GM23338 (cell line): ENCODE measurements around the gene CABLES2. TPM values are rescaled to one million over a fixed set of nuclear protein-coding genes. Genes with fewer than 3 reads are reported as not detected.

ENCODE experiments used
- ATAC-seq: fragments of 200-7000 bp; cut with Tn5 transposase; 3 replicates; pipeline ENCODE4 v1.9.1; 2020
- DNase-seq: peaks from one replicate; pipeline ENCODE4 v3.0.0-alpha.2; 2015; ENCODE audit warnings: low spot score
- H2AFZ ChIP-seq: fragments of 200-600 bp; sonication (generic); 2 replicates; pipeline ENCODE4 v1.8.0; 2016; ENCODE audit warnings: antibody characterized with exemption, mild to moderate bottlenecking, moderate library complexity
- H3F3A ChIP-seq: fragments of 200-600 bp; sonication (generic); replicated peaks from 2 replicates; pipeline ENCODE4 v1.8.0; 2017; ENCODE audit warnings: antibody characterized with exemption, mixed run types, low read depth
- H3K27ac ChIP-seq: fragments of 200-600 bp; sonication (generic); 2 replicates; pipeline ENCODE4 v1.6.1; 2016; ENCODE audit warnings: low read depth
- H3K27me3 ChIP-seq: fragments of 200-600 bp; sonication (generic); 2 replicates; pipeline ENCODE4 v1.8.0; 2016; ENCODE audit warnings: mild to moderate bottlenecking, mixed run types, moderate library complexity; ENCODE audit not compliant: insufficient read depth
- H3K36me3 ChIP-seq: fragments of 200-600 bp; sonication (generic); 2 replicates; pipeline ENCODE4 v1.8.0; 2016; ENCODE audit warnings: mild to moderate bottlenecking; ENCODE audit not compliant: insufficient read depth
- H3K4me1 ChIP-seq: fragments of 200-600 bp; sonication (generic); 2 replicates; pipeline ENCODE4 v1.8.0; 2016; ENCODE audit warnings: mild to moderate bottlenecking, moderate library complexity; ENCODE audit not compliant: insufficient read depth
- H3K4me2 ChIP-seq: fragments of 200-600 bp; sonication (generic); 2 replicates; pipeline ENCODE4 v1.7.1; 2017; ENCODE audit warnings: mixed run types
- H3K4me3 ChIP-seq: fragments of 200-600 bp; sonication (generic); 2 replicates; pipeline ENCODE4 v1.6.1; 2016; ENCODE audit warnings: mixed run types
- H3K79me2 ChIP-seq: fragments of 200-600 bp; sonication (generic); replicated peaks from 2 replicates; pipeline ENCODE4 v1.8.0; 2017; ENCODE audit warnings: mild to moderate bottlenecking; ENCODE audit not compliant: insufficient read depth
- H3K9me2 ChIP-seq: fragments of 200-600 bp; sonication (generic); 2 replicates; pipeline ENCODE4 v1.8.0; 2017; ENCODE audit not compliant: insufficient read depth
- H4K20me1 ChIP-seq: fragments of 200-600 bp; sonication (generic); replicated peaks from 2 replicates; pipeline ENCODE4 v1.8.0; 2017; ENCODE audit warnings: mild to moderate bottlenecking; ENCODE audit not compliant: insufficient read depth
- H3K27ac Mint-ChIP-seq: 2 replicates; pipeline ENCODE4 v1.8.0; 2020; ENCODE audit warnings: inconsistent platforms, mild to moderate bottlenecking, moderate library complexity, mixed read lengths
- H3K27me3 Mint-ChIP-seq: 3 replicates; pipeline ENCODE4 v1.8.0; 2022; ENCODE audit warnings: low read depth, mild to moderate bottlenecking, moderate library complexity, mixed read lengths, inconsistent platforms; ENCODE audit not compliant: insufficient read depth, poor library complexity
- H3K36me3 Mint-ChIP-seq: 3 replicates; pipeline ENCODE4 v1.8.0; 2021; ENCODE audit warnings: low read depth, mild to moderate bottlenecking, inconsistent platforms, moderate library complexity, mixed read lengths
- H3K4me1 Mint-ChIP-seq: 3 replicates; pipeline ENCODE4 v1.8.0; 2020; ENCODE audit warnings: mild to moderate bottlenecking, inconsistent platforms, mixed read lengths
- H3K4me3 Mint-ChIP-seq: 3 replicates; pipeline ENCODE4 v1.8.0; 2021; ENCODE audit warnings: moderate library complexity, mild to moderate bottlenecking, inconsistent platforms, mixed read lengths
- H3K9me3 Mint-ChIP-seq: 3 replicates; pipeline ENCODE4 v1.8.0; 2020; ENCODE audit warnings: moderate library complexity, mild to moderate bottlenecking, inconsistent platforms, mixed read lengths
- CREB1 ChIP-seq: fragments of 250-450 bp; sonication (Bioruptor Pico); IDR thresholded peaks from 2 replicates; pipeline ENCODE4 v1.5.0; 2020; ENCODE audit warnings: low read depth, mild to moderate bottlenecking, moderate library complexity
- EZH2 ChIP-seq: fragments of 200-600 bp; sonication (generic); IDR thresholded peaks from one replicate; pipeline ENCODE4 v1.8.0; 2017; ENCODE audit warnings: antibody characterized with exemption, mild to moderate bottlenecking, low read depth; ENCODE audit not compliant: unreplicated experiment
- EZH2phosphoT487 ChIP-seq: fragments of 200-600 bp; sonication (generic); IDR thresholded peaks from one replicate; pipeline ENCODE4 v1.8.1; 2018; ENCODE audit warnings: antibody characterized with exemption; ENCODE audit not compliant: unreplicated experiment
- JUNB ChIP-seq: IDR thresholded peaks from one replicate; pipeline ENCODE4 v1.6.1; 2016; ENCODE audit warnings: antibody characterized with exemption; ENCODE audit not compliant: unreplicated experiment
- NANOG ChIP-seq: IDR thresholded peaks from 2 replicates; pipeline ENCODE4 v1.6.1; 2016; ENCODE audit warnings: antibody characterized with exemption, borderline replicate concordance
- POLR2AphosphoS5 ChIP-seq: IDR thresholded peaks from 2 replicates; pipeline ENCODE4 v1.6.1; 2016; ENCODE audit warnings: antibody characterized with exemption, low read depth
- STAT1 ChIP-seq: IDR thresholded peaks from one replicate; pipeline ENCODE4 v1.6.1; 2016; ENCODE audit warnings: antibody characterized with exemption; ENCODE audit not compliant: unreplicated experiment
- ZNF114 ChIP-seq: fragments of 250-450 bp; sonication (Bioruptor Pico); IDR thresholded peaks from 2 replicates; pipeline ENCODE4 v1.5.0; 2020; ENCODE audit warnings: mild to moderate bottlenecking, moderate library complexity
- ZNF331 ChIP-seq: fragments of 250-450 bp; sonication (Bioruptor Pico); IDR thresholded peaks from 2 replicates; pipeline ENCODE4 v1.5.0; 2020; ENCODE audit warnings: low read depth, mild to moderate bottlenecking, moderate library complexity
- polyA plus RNA-seq: library from polyadenylated mRNA; unstranded; fragments of >200 nt; fragmentation: Nextera tagmentation; extraction: Ambion mirVana; gene quantifications from 2 replicates; pipeline ENCODE4 v1.2.1, GENCODE V29; 2016
- total RNA-seq: library from RNA; depleted of rRNA; stranded (reverse); fragments of >200 nt; shearing (Covaris generic); gene quantifications from 2 replicates; pipeline ENCODE4 v1.2.3, GENCODE V29; 2014
- TF ChIP-seq, protein P1 (sequence below): fragments of 250-450 bp; sonication (Bioruptor Pico); IDR thresholded peaks from 2 replicates; pipeline ENCODE4 v1.5.0; 2020; ENCODE audit warnings: mild to moderate bottlenecking, moderate library complexity
- TF ChIP-seq, protein P2 (sequence below): IDR thresholded peaks from 2 replicates; pipeline ENCODE4 v1.6.1; 2016; ENCODE audit warnings: antibody characterized with exemption
- TF ChIP-seq, protein P3 (sequence below), 2 experiments: fragments of 200-600 bp in 1 of 2; sonication (generic) in 1 of 2; conservative IDR thresholded peaks; 2 replicates each; pipeline versions ENCODE4 v1.5.1 to v1.6.1; 2016 to 2017; ENCODE audit warnings: antibody characterized with exemption in 2 of 2, low read depth in 2 of 2, mild to moderate bottlenecking in 2 of 2, moderate library complexity in 1 of 2
- TF ChIP-seq, protein P4 (sequence below): IDR thresholded peaks from one replicate; pipeline ENCODE4 v1.6.1; 2018; ENCODE audit warnings: antibody characterized with exemption; ENCODE audit not compliant: unreplicated experiment

Gene CABLES2
- total and polyA plus RNA-seq, 2 experiments from 2014 or later = 4.3 to 12.7 TPM

DNA sequence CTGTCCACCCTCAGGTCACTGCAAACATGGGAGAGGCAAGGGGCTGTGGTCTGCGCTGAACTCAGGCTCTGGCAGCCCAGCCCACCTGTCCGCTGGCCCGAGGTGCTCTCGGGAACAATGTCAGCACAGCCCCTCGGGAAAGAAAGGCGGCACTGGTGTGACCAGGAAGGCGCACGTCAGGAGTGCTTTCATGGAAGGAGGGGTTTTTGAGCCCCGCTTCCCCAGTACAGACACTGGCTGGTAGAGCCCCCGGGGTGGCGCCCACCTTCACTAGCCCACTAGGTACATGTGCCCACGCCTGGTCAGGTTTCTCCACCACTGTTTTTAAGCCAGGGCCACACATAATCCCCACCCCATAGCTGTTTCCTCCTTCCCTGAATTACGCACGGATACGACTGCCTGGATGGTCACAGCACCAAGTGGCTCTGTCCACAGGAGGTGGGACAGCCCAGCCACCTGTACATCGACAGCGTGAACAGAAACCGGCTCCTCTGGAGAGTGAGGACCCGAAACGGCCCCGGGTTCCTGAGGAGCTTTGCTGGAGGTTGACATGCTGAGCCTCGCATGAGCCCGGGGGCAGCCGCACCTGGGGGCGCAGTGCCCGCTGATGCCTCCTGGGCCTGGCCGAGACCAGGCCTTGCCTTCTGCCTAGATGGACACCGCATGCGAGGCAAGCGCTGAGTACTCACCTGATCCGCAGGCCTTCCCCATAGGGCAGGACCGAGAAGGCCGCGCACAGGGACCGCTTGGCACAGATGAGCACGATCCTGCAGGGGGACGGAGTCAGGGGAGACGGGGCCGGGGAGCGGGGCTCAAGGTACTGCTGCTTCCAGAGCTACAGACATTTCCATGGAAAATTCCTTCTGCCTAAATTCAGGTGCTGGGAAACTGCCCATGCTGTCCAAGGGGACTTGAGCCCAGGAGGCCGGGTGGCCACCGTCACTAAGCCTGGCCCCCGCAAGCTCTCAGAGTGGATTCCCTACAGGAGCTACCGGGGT is 12.5 kb downstream of the CABLES2 start:
- Histone ChIP-seq H3K27me3 (no peaks in the 10 kb centered on the region), H4K20me1 (no peaks in the 10 kb centered on the region), H3K4me2 (no peak overlapping the region), H3K27ac (no peak overlapping the region), H3K9me2 (no peaks in the 10 kb centered on the region), H3K36me3 (no peaks in the 10 kb centered on the region), H3K79me2 (no peaks in the 10 kb centered on the region), H3K4me1 (no peaks in the 10 kb centered on the region), H3K4me3 (no peak overlapping the region), H3F3A (peaks cover 13% of the 10 kb centered on the region), H2AFZ (no peak overlapping the region)
- 0 out of 3 replicates have a peak, but pooled peaks cover 4% of the 10 kb centered on the region for H3K4me1 Mint-ChIP-seq
- TF ChIP-seq, protein P1, sequence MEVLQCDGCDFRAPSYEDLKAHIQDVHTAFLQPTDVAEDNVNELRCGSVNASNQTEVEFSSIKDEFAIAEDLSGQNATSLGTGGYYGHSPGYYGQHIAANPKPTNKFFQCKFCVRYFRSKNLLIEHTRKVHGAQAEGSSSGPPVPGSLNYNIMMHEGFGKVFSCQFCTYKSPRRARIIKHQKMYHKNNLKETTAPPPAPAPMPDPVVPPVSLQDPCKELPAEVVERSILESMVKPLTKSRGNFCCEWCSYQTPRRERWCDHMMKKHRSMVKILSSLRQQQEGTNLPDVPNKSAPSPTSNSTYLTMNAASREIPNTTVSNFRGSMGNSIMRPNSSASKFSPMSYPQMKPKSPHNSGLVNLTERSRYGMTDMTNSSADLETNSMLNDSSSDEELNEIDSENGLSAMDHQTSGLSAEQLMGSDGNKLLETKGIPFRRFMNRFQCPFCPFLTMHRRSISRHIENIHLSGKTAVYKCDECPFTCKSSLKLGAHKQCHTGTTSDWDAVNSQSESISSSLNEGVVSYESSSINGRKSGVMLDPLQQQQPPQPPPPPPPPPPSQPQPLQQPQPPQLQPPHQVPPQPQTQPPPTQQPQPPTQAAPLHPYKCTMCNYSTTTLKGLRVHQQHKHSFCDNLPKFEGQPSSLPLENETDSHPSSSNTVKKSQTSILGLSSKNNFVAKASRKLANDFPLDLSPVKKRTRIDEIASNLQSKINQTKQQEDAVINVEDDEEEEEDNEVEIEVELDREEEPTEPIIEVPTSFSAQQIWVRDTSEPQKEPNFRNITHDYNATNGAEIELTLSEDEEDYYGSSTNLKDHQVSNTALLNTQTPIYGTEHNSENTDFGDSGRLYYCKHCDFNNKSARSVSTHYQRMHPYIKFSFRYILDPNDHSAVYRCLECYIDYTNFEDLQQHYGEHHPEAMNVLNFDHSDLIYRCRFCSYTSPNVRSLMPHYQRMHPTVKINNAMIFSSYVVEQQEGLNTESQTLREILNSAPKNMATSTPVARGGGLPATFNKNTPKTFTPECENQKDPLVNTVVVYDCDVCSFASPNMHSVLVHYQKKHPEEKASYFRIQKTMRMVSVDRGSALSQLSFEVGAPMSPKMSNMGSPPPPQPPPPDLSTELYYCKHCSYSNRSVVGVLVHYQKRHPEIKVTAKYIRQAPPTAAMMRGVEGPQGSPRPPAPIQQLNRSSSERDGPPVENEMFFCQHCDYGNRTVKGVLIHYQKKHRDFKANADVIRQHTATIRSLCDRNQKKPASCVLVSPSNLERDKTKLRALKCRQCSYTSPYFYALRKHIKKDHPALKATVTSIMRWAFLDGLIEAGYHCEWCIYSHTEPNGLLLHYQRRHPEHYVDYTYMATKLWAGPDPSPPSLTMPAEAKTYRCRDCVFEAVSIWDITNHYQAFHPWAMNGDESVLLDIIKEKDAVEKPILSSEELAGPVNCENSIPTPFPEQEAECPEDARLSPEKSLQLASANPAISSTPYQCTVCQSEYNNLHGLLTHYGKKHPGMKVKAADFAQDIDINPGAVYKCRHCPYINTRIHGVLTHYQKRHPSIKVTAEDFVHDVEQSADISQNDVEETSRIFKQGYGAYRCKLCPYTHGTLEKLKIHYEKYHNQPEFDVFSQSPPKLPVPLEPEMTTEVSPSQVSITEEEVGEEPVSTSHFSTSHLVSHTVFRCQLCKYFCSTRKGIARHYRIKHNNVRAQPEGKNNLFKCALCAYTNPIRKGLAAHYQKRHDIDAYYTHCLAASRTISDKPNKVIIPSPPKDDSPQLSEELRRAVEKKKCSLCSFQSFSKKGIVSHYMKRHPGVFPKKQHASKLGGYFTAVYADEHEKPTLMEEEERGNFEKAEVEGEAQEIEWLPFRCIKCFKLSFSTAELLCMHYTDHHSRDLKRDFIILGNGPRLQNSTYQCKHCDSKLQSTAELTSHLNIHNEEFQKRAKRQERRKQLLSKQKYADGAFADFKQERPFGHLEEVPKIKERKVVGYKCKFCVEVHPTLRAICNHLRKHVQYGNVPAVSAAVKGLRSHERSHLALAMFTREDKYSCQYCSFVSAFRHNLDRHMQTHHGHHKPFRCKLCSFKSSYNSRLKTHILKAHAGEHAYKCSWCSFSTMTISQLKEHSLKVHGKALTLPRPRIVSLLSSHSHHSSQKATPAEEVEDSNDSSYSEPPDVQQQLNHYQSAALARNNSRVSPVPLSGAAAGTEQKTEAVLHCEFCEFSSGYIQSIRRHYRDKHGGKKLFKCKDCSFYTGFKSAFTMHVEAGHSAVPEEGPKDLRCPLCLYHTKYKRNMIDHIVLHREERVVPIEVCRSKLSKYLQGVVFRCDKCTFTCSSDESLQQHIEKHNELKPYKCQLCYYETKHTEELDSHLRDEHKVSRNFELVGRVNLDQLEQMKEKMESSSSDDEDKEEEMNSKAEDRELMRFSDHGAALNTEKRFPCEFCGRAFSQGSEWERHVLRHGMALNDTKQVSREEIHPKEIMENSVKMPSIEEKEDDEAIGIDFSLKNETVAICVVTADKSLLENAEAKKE (CRISPR knock-in tag) = no peak
- TF ChIP-seq EZH2 (no peak), ZNF114 (CRISPR knock-in tag) (no peak), ZNF331 (CRISPR knock-in tag) (no peak), POLR2AphosphoS5 (no peak), NANOG (no peak), EZH2phosphoT487 (no peak), JUNB (no peak), STAT1 (no peak), CREB1 (CRISPR knock-in tag) (no peak)
- TF ChIP-seq, protein P2, sequence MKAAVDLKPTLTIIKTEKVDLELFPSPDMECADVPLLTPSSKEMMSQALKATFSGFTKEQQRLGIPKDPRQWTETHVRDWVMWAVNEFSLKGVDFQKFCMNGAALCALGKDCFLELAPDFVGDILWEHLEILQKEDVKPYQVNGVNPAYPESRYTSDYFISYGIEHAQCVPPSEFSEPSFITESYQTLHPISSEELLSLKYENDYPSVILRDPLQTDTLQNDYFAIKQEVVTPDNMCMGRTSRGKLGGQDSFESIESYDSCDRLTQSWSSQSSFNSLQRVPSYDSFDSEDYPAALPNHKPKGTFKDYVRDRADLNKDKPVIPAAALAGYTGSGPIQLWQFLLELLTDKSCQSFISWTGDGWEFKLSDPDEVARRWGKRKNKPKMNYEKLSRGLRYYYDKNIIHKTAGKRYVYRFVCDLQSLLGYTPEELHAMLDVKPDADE = no peak
- TF ChIP-seq, protein P3, sequence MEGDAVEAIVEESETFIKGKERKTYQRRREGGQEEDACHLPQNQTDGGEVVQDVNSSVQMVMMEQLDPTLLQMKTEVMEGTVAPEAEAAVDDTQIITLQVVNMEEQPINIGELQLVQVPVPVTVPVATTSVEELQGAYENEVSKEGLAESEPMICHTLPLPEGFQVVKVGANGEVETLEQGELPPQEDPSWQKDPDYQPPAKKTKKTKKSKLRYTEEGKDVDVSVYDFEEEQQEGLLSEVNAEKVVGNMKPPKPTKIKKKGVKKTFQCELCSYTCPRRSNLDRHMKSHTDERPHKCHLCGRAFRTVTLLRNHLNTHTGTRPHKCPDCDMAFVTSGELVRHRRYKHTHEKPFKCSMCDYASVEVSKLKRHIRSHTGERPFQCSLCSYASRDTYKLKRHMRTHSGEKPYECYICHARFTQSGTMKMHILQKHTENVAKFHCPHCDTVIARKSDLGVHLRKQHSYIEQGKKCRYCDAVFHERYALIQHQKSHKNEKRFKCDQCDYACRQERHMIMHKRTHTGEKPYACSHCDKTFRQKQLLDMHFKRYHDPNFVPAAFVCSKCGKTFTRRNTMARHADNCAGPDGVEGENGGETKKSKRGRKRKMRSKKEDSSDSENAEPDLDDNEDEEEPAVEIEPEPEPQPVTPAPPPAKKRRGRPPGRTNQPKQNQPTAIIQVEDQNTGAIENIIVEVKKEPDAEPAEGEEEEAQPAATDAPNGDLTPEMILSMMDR (conservative IDR thresholded peaks at IDR 0.05; ENCODE audit: low read depth in 2 of 2) = no peak
- TF ChIP-seq, protein P4, sequence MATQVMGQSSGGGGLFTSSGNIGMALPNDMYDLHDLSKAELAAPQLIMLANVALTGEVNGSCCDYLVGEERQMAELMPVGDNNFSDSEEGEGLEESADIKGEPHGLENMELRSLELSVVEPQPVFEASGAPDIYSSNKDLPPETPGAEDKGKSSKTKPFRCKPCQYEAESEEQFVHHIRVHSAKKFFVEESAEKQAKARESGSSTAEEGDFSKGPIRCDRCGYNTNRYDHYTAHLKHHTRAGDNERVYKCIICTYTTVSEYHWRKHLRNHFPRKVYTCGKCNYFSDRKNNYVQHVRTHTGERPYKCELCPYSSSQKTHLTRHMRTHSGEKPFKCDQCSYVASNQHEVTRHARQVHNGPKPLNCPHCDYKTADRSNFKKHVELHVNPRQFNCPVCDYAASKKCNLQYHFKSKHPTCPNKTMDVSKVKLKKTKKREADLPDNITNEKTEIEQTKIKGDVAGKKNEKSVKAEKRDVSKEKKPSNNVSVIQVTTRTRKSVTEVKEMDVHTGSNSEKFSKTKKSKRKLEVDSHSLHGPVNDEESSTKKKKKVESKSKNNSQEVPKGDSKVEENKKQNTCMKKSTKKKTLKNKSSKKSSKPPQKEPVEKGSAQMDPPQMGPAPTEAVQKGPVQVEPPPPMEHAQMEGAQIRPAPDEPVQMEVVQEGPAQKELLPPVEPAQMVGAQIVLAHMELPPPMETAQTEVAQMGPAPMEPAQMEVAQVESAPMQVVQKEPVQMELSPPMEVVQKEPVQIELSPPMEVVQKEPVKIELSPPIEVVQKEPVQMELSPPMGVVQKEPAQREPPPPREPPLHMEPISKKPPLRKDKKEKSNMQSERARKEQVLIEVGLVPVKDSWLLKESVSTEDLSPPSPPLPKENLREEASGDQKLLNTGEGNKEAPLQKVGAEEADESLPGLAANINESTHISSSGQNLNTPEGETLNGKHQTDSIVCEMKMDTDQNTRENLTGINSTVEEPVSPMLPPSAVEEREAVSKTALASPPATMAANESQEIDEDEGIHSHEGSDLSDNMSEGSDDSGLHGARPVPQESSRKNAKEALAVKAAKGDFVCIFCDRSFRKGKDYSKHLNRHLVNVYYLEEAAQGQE = no peak
- no peak for ATAC-seq
- H3K27ac Mint-ChIP-seq = no peak overlapping the region
- DNase-seq = no peak
- no peak overlapping the region for H3K4me3 Mint-ChIP-seq
- H3K27me3 Mint-ChIP-seq = peaks cover 23% of the 10 kb centered on the region
- peaks cover 20% of the 10 kb centered on the region; the same call in 2 of the 3 replicates for H3K36me3 Mint-ChIP-seq
- H3K9me3 Mint-ChIP-seq = peaks cover 4% of the 10 kb centered on the region; the same call in 2 of the 3 replicates
